WERI-Rb-1 (cell line): ENCODE measurements around the gene POMT2.

Experiments
- DNase-seq: peaks from one replicate; pipeline ENCODE4 v3.0.0-alpha.2; 2020
- H3K27ac ChIP-seq: fragments of 250-450 bp; sonication (Bioruptor Pico); 2 replicates; pipeline ENCODE4 v1.5.1; 2020; ENCODE audit warnings: mild to moderate bottlenecking, moderate library complexity
- H3K27me3 ChIP-seq: fragments of 250-450 bp; sonication (Bioruptor Pico); 2 replicates; pipeline ENCODE4 v1.5.1; 2021; ENCODE audit warnings: mild to moderate bottlenecking, low read depth, moderate library complexity; ENCODE audit not compliant: insufficient read depth, severe bottlenecking
- H3K36me3 ChIP-seq: fragments of 250-450 bp; sonication (Bioruptor Pico); 2 replicates; pipeline ENCODE4 v1.5.1; 2020; ENCODE audit warnings: mild to moderate bottlenecking, moderate library complexity
- H3K4me3 ChIP-seq: 2 replicates; pipeline ENCODE4 v1.5.1; 2011; ENCODE audit warnings: low read depth, mild to moderate bottlenecking, control low read depth, low read length
- H3K9me3 ChIP-seq: fragments of 250-450 bp; sonication (Bioruptor Pico); 2 replicates; pipeline ENCODE4 v1.5.1; 2021; ENCODE audit warnings: mild to moderate bottlenecking, moderate library complexity; ENCODE audit not compliant: severe bottlenecking
- TF ChIP-seq, protein P1 (sequence below): IDR thresholded peaks from 2 replicates; pipeline ENCODE4 v1.5.1; 2011; ENCODE audit warnings: low read depth, mild to moderate bottlenecking, control low read depth, inconsistent platforms, low read length

The POMT2 gene

DNA sequence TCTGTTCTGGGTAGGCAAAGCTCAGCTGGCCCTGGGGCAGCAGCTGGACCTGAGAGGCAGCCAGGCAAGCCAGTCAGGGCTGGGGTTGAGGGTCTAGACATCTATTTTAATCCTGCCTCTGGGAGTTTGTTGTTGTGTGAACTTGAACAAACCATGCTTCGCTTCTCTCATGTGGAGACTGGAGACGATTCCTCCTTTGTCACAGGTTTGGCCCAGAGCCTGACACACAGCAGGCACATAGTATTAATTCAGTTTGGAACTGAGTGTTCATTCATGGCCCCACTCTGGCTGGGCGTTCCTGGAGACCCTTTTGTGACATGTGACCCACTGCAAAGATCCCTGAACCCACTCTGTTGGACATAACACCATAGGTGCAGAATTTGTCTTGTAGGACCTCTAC, 89.0 kb downstream of the POMT2 start:
- Histone ChIP-seq H3K27me3 (no peaks in the 10 kb centered on the region), H3K27ac (no peak overlapping the region), H3K36me3 (peaks cover 2% of the 10 kb centered on the region), H3K9me3 (no peaks in the 10 kb centered on the region), H3K4me3 (no peak overlapping the region)
- DNase-seq = no peak
- TF ChIP-seq, protein P1, sequence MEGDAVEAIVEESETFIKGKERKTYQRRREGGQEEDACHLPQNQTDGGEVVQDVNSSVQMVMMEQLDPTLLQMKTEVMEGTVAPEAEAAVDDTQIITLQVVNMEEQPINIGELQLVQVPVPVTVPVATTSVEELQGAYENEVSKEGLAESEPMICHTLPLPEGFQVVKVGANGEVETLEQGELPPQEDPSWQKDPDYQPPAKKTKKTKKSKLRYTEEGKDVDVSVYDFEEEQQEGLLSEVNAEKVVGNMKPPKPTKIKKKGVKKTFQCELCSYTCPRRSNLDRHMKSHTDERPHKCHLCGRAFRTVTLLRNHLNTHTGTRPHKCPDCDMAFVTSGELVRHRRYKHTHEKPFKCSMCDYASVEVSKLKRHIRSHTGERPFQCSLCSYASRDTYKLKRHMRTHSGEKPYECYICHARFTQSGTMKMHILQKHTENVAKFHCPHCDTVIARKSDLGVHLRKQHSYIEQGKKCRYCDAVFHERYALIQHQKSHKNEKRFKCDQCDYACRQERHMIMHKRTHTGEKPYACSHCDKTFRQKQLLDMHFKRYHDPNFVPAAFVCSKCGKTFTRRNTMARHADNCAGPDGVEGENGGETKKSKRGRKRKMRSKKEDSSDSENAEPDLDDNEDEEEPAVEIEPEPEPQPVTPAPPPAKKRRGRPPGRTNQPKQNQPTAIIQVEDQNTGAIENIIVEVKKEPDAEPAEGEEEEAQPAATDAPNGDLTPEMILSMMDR = no peak

DNA sequence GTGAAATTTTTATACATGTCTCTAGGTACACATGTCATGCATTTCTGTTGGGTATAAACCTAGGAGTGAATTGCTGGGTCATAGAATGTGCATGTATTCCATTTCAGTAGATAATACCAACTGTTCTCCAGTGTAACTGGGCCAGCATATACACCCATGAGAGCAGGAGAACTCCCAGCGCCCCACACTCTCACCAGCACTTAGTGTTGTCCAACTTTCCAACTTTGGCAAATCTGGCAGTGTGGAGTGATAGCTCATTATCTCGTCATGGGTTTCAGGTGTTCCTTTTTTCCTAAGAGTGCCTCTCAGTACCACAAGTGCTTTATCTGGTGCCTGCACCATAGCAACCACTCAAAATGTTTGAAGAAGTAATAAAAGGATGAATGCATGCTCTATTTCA, 89.8 kb downstream of the POMT2 start:
- peaks cover 2% of the 10 kb centered on the region for H3K36me3 ChIP-seq

DNA sequence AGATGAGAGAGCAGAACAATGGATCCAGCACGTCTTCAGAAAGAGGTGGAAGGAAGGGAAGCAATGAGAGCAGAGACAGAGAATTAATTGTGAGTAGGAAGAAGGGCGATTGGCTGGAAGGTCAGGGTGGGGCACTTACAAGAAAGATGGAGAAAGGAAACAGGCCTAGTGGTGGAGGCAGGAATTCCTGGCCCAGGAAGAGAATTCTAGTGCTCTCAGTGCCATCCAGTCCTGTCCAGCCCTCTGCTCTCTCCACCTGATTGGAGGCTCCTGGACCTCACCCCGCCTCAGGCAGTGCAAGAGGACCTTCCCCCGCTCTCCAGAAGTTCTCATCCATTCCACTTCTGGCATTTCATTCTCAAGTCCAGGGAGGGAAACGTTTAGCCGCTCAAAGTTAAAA, 92.6 kb downstream of the POMT2 start:
- TF ChIP-seq, protein P1 = no peak
- Histone ChIP-seq H3K27me3 (no peaks in the 10 kb centered on the region), H3K9me3 (no peaks in the 10 kb centered on the region), H3K4me3 (no peak overlapping the region), H3K27ac (no peak overlapping the region), H3K36me3 (peaks cover 2% of the 10 kb centered on the region)
- no peak for DNase-seq

More for the DNA sequence above, 89.8 kb downstream of the POMT2 start:
- no peaks in the 10 kb centered on the region for H3K27me3 ChIP-seq
- TF ChIP-seq, protein P1 = no peak
- no peak overlapping the region for H3K27ac ChIP-seq
- H3K9me3 ChIP-seq = no peaks in the 10 kb centered on the region
- no peak overlapping the region for H3K4me3 ChIP-seq
- no peak for DNase-seq

DNA sequence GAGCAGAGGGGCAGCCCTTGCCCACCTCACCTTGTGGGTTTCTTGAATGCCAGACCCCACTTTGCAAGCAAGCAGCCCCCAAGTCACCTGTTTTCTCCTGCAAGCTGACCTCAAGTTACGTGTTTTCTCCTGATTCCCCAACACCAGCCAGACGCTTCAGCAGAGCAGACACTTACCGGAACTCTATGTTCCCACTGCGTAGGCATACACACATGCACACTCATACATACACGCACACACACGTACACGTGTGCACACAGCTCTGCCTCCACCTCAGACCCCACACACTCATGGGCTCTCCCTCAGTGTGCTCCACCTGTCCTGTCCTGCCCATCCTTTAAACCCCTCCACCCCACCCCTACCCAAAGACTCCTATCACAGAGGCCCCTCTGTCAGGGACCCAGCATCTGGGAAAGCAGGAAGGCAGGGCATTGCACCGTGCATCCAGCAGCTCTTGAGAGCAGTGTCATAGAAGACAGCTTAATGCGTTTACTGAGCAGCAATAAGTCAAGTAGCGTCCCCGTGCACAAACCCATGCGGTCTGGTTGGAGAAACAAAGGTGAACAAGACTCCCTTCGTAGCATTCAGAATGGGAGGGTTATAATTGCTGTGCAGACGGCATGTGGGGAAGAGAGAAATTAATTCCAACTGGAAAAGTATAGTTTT, 94.7 kb downstream of the POMT2 start:
- Histone ChIP-seq H3K27me3 (no peaks in the 10 kb centered on the region), H3K9me3 (no peaks in the 10 kb centered on the region), H3K27ac (no peak overlapping the region), H3K36me3 (no peaks in the 10 kb centered on the region), H3K4me3 (no peak overlapping the region)
- TF ChIP-seq, protein P1 = no peak
- DNase-seq = no peak

DNA sequence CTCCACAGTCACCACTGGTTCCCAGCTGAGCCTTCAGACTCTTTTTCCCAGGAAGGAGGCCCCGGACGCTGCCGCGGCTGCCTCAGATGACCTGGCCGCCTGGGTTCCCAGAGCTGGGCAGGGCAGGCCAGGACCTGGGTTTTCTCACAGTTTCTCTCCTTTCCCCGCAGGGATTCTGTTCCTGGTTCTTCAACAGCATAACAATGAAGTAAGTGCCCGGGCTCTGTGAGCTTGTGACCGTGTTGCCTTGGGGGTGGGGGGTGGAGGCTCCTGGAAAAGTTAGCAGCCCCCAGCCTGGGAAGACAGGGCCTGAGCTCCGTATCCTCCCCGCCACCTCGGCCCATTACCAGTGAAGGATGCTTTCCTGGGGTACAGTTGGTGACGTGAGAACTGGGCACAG, 95.4 kb downstream of the POMT2 start:
- H3K27me3 ChIP-seq = no peaks in the 10 kb centered on the region
- no peak overlapping the region for H3K27ac ChIP-seq
- DNase-seq = no peak
- H3K36me3 ChIP-seq = no peaks in the 10 kb centered on the region
- H3K9me3 ChIP-seq = no peaks in the 10 kb centered on the region
- TF ChIP-seq, protein P1 = no peak
- H3K4me3 ChIP-seq = no peak overlapping the region
